Measurements from ENCODE around the gene CAMKK2.

CAMKK2 gene

DNA sequence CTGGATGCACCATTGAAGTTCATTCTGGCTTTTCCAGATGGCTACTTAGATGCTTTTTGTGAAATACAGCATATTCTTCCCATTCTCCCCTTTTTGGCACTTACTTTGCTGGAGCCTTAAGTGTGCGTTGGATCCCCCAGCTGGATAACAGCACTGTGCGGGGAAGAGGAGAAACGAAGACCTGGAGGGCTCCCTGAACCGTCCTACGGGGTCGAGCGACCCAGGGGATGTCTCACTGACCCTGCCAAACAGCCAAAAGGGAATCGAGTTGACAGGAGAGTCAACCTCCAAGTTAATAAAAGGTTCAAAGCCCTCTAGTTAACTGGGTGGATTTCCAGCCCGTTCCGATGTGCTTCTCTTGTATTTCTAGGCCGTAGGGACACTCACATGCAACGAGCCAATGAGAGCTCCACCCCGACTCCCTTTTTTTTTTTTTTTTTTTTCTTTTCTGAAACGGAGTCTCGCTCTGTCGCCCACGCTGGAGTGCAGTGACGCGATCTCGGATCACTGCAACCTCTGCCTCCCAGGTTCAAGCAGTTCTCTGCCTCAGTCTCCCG, 1.0 kb upstream of the CAMKK2 start:
- TF ChIP-seq, protein P1, sequence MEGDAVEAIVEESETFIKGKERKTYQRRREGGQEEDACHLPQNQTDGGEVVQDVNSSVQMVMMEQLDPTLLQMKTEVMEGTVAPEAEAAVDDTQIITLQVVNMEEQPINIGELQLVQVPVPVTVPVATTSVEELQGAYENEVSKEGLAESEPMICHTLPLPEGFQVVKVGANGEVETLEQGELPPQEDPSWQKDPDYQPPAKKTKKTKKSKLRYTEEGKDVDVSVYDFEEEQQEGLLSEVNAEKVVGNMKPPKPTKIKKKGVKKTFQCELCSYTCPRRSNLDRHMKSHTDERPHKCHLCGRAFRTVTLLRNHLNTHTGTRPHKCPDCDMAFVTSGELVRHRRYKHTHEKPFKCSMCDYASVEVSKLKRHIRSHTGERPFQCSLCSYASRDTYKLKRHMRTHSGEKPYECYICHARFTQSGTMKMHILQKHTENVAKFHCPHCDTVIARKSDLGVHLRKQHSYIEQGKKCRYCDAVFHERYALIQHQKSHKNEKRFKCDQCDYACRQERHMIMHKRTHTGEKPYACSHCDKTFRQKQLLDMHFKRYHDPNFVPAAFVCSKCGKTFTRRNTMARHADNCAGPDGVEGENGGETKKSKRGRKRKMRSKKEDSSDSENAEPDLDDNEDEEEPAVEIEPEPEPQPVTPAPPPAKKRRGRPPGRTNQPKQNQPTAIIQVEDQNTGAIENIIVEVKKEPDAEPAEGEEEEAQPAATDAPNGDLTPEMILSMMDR (conservative IDR thresholded peaks at IDR 0.05; ENCODE audit: low read depth, low read length), result no peak
- DNase-seq (ENCODE audit: low read depth), result peak; percentile 39
- H3K4me3 ChIP-seq (ENCODE audit: low read depth, low read length), result peak overlapping the region; percentile 91

DNA sequence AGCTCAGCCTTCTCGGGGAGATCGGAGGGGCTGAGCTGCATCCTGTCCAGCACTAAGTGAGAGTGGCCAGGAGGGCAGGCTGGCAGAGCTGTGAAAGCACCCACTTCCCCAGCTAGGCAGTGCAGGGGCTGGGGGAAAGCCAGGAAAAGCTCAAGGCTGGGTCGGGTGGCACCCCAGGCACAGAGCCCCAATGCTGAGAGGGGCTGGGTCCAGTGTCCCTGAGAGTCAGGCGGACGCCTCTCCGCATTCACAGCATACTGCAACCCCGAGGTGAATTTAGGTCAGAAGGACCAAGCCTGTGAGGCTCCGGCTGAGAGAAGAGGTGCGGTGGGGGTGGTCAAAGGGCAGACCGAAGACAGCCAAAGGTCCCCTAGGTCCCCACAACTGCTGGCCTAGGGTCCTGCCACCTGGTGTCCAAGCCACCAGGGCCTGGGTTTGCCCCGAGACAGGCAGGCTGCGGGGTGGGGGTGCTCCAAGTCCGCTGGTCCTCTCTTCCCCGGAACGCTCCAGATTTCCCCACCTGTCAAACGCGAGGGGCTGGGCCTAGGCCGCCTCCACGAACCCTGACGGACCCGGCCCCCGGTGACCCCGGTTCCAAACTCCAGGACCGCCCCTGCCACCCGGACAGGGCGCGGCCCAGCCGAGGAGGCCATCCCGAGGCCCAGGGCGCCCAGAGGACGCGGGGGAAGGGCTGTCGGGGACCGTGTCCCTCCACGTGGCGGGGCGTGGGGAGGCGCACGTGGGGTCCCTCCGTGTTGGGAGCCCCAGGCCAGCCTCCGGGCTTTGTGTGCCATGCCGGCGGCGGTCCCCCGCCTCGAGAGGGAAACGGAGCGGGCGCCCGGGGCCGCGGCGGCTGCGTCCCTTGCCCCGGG, 527 bp downstream of the CAMKK2 start:
- DNase-seq (ENCODE audit: low read depth), result peak; percentile 13
- peak overlapping the region; percentile 91 for H3K4me3 ChIP-seq (ENCODE audit: low read depth, low read length)
- TF ChIP-seq, protein P1 (conservative IDR thresholded peaks at IDR 0.05; ENCODE audit: low read depth, low read length), result no peak

DNA sequence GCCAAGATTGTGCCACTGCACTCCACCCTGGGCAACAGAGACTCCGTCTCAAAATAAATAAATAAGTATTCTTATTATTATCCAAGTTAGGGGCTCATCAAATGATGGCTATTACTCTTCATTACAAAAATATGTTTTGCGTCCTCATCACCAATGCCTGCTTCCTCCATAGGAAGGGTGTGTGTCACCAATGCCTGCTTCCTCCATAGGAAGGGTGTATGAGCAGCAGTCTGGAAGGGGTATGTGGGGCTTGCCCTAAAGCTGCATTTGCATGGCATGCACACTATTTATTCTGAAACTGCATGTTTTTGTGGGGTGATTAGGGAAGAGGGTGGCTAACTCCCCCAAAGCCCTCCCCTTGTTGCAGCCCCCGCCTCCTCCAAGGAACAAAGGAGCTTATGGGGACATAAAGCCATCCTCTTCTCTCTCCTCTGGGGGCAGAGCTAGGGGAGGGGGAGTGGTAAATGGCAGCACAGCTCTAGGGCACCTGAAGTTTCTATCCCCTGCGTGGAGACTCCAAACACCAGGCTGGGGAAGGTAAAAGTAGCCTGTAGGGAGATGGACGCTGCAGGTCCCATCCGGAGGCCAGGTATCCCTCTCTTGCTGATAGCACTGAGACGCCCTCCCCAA, 1.3 kb downstream of the CAMKK2 start:
- TF ChIP-seq, protein P1 (conservative IDR thresholded peaks at IDR 0.05; ENCODE audit: low read depth, low read length), result no peak
- H3K4me3 ChIP-seq (ENCODE audit: low read depth, low read length), result peak overlapping the region; percentile 91
- no peak for DNase-seq (ENCODE audit: low read depth)

GRCh38 chr12:121294151-121294889, 2.2 kb downstream of the CAMKK2 start:
- no peak overlapping the region for H3K4me3 ChIP-seq (ENCODE audit: low read depth, low read length)
- TF ChIP-seq, protein P1 (conservative IDR thresholded peaks at IDR 0.05; ENCODE audit: low read depth, low read length), result no peak
- DNase-seq (ENCODE audit: low read depth), result no peak

GRCh38 chr12:121293603-121294002, 2.9 kb downstream of the CAMKK2 start:
- no peak overlapping the region for H3K4me3 ChIP-seq (ENCODE audit: low read depth, low read length)
- DNase-seq (ENCODE audit: low read depth), result no peak
- TF ChIP-seq, protein P1 (conservative IDR thresholded peaks at IDR 0.05; ENCODE audit: low read depth, low read length), result no peak

- DNase-seq (ENCODE audit: low read depth), result no peak
- TF ChIP-seq, protein P1 (conservative IDR thresholded peaks at IDR 0.05; ENCODE audit: low read depth, low read length), result no peak
- no peak overlapping the region for H3K4me3 ChIP-seq (ENCODE audit: low read depth, low read length)
These were observed 6.1 kb downstream of the CAMKK2 start for GRCh38 chr12:121290410-121290809.
